PC-3 (cell line): ENCODE data around the gene RINL. TPM values are rescaled to one million over a fixed set of nuclear protein-coding genes. Genes with fewer than 3 reads are reported as not detected.

Source experiments
- ATAC-seq: fragments of 200-7000 bp; cut with Tn5 transposase; 2 replicates; pipeline ENCODE4 v1.9.1; 2020; ENCODE audit warnings: mild to moderate bottlenecking, moderate library complexity
- BruUV-seq: library from RNA; stranded (reverse); fragments of 400-500 nt; replicated peaks from 2 replicates; lab custom pipeline; 2021; lab: Mats Ljungman, UMichigan
- CTCF ChIA-PET: fragments of 300-600 bp; sonication (Branson Sonifier 250); formaldehyde crosslinking; loops from one replicate; lab custom pipeline; 2022; ENCODE audit warnings: antibody characterized with exemption; lab: Charles Lee
- POLR2A ChIA-PET: fragments of 300-600 bp; sonication (Branson Sonifier 250); formaldehyde crosslinking; loops from one replicate; lab custom pipeline; 2022; ENCODE audit warnings: antibody characterized with exemption; ENCODE audit not compliant: unreplicated experiment; lab: Charles Lee
- DNase-seq: peaks from one replicate; pipeline ENCODE4 v3.0.0-alpha.2; 2015
- H2AFZ ChIP-seq: fragments of 300-600 bp; sonication (generic); 2 replicates; pipeline ENCODE4 v1.6.0; 2016; ENCODE audit warnings: antibody characterized with exemption, low read length
- H3F3A ChIP-seq: fragments of 300-600 bp; sonication (generic); one replicate; pipeline ENCODE4 v1.6.0; 2017; ENCODE audit warnings: antibody characterized with exemption, low read length, control low read depth, mild to moderate bottlenecking; ENCODE audit not compliant: unreplicated experiment
- H3K27ac ChIP-seq: fragments of 300-600 bp; sonication (generic); 2 replicates; pipeline ENCODE4 v1.5.1; 2016; ENCODE audit warnings: mild to moderate bottlenecking, low read length
- H3K27me3 ChIP-seq: fragments of 300-600 bp; sonication (generic); 2 replicates; pipeline ENCODE4 v1.6.1; 2016; ENCODE audit warnings: low read length, mixed read lengths
- H3K36me3 ChIP-seq: fragments of 300-600 bp; sonication (generic); 2 replicates; pipeline ENCODE4 v1.6.1; 2016; ENCODE audit warnings: low read depth, mixed run types, low read length, mixed read lengths
- H3K4me1 ChIP-seq: fragments of 300-600 bp; sonication (generic); 2 replicates; pipeline ENCODE4 v1.5.1; 2016; ENCODE audit warnings: low read length; ENCODE audit not compliant: insufficient read depth
- H3K4me2 ChIP-seq: fragments of 300-600 bp; sonication (generic); 2 replicates; pipeline ENCODE4 v1.6.0; 2016; ENCODE audit warnings: low read length
- H3K4me3 ChIP-seq: fragments of 300-600 bp; sonication (generic); 2 replicates; pipeline ENCODE4 v1.5.1; 2016; ENCODE audit warnings: mild to moderate bottlenecking, low read length, mixed read lengths
- H3K79me2 ChIP-seq: fragments of 300-600 bp; sonication (generic); 2 replicates; pipeline ENCODE4 v1.6.1; 2017; ENCODE audit warnings: low read length, mixed read lengths
- H3K9ac ChIP-seq: fragments of 300-600 bp; sonication (generic); 2 replicates; pipeline ENCODE4 v1.6.0; 2016; ENCODE audit warnings: mild to moderate bottlenecking, low read length
- H3K9me2 ChIP-seq: fragments of 300-600 bp; sonication (generic); replicated peaks from 2 replicates; pipeline ENCODE4 v1.6.1; 2016; ENCODE audit warnings: mixed run types, low read length, mixed read lengths
- H3K9me3 ChIP-seq: fragments of 300-600 bp; sonication (generic); 2 replicates; pipeline ENCODE4 v1.6.1; 2016; ENCODE audit warnings: low read length, mixed read lengths
- H4K20me1 ChIP-seq: fragments of 300-600 bp; sonication (generic); 2 replicates; pipeline ENCODE4 v1.6.1; 2016; ENCODE audit warnings: low read length, mixed read lengths
- CTCF ChIP-seq: fragments of 300-600 bp; sonication (generic); conservative IDR thresholded peaks from 2 replicates; pipeline ENCODE4 v1.5.1; 2017; ENCODE audit warnings: antibody characterized with exemption, low read depth, mild to moderate bottlenecking, low read length
- EZH2 ChIP-seq: fragments of 300-600 bp; sonication (generic); IDR thresholded peaks from one replicate; pipeline ENCODE4 v1.6.1; 2017; ENCODE audit warnings: antibody characterized with exemption, mild to moderate bottlenecking, low read length; ENCODE audit not compliant: unreplicated experiment
- EZH2phosphoT487 ChIP-seq: fragments of 300-600 bp; sonication (generic); IDR thresholded peaks from 2 replicates; pipeline ENCODE4 v1.6.1; 2018; ENCODE audit warnings: mild to moderate bottlenecking, antibody characterized with exemption, low read length, borderline replicate concordance
- intact Hi-C: fragments of 100-400 bp; cut with micrococcal nuclease; formaldehyde crosslinking; loops from 2 replicates; pipeline ENCODE4 v1.9.0; 2023
- total RNA-seq: library from RNA; depleted of rRNA; stranded (reverse); fragments of >200 nt; gene quantifications from 2 replicates; pipeline ENCODE4 v1.2.3, GENCODE V29; 2014

Gene RINL
- total RNA-seq, 1 experiment from 2014 or later: 3.2 TPM

- no TSS peak for BruUV-seq
- Histone ChIP-seq H3K79me2 (no peaks in the 10 kb centered on the region), H3K4me2 (no peak overlapping the region), H3K9ac (no peak overlapping the region), H3K9me3 (no peaks in the 10 kb centered on the region), H3K27me3 (no peaks in the 10 kb centered on the region), H3K36me3 (no peaks in the 10 kb centered on the region), H3K4me1 (no peaks in the 10 kb centered on the region), H3K4me3 (no peak overlapping the region), H3F3A (no peaks in the 10 kb centered on the region), H3K27ac (no peak overlapping the region), H3K9me2 (no peaks in the 10 kb centered on the region), H2AFZ (no peak overlapping the region), H4K20me1 (no peaks in the 10 kb centered on the region)
- ChIA-PET POLR2A (no interaction called here), CTCF (no interaction called here)
- DNase-seq (no peak), ATAC-seq (no peak)
- TF ChIP-seq EZH2: no peak
- no peak for TF ChIP-seq EZH2phosphoT487
- no peak for TF ChIP-seq CTCF
- intact Hi-C loops: no loop called here
These were observed 37.5 kb upstream of the RINL start for GRCh38 chr19:38915329-38916321.

GRCh38 chr19:38913958-38914357 lies 35.9 kb upstream of the RINL start:
- CTCF ChIA-PET: no interaction called here

More at GRCh38 chr19:38913958-38914357, 35.9 kb upstream of the RINL start:
- DNase-seq (no peak), ATAC-seq (no peak)
- intact Hi-C loops: no loop called here
- Histone ChIP-seq H3K4me2 (no peak overlapping the region), H3K9me3 (no peaks in the 10 kb centered on the region), H3K79me2 (no peaks in the 10 kb centered on the region), H2AFZ (no peak overlapping the region), H3K27me3 (no peaks in the 10 kb centered on the region), H3K9ac (no peak overlapping the region), H3F3A (no peaks in the 10 kb centered on the region), H3K27ac (no peak overlapping the region), H3K4me3 (no peak overlapping the region), H3K4me1 (no peaks in the 10 kb centered on the region), H4K20me1 (no peaks in the 10 kb centered on the region), H3K36me3 (no peaks in the 10 kb centered on the region), H3K9me2 (no peaks in the 10 kb centered on the region)
- no TSS peak for BruUV-seq
- POLR2A ChIA-PET: no interaction called here
- no peak for TF ChIP-seq EZH2
- TF ChIP-seq EZH2phosphoT487: no peak
- no peak for TF ChIP-seq CTCF
